PC-3 (cell line): Measurements from ENCODE around the gene CDK16. TPM values are rescaled to one million over a fixed set of nuclear protein-coding genes. Genes with fewer than 3 reads are reported as not detected.

Experiments used
- ATAC-seq: fragments of 200-7000 bp; cut with Tn5 transposase; 2 replicates; pipeline ENCODE4 v1.9.1; 2020; ENCODE audit warnings: mild to moderate bottlenecking, moderate library complexity
- BruUV-seq: library from RNA; stranded (reverse); fragments of 400-500 nt; replicated peaks from 2 replicates; lab custom pipeline; 2021; lab: Mats Ljungman, UMichigan
- CTCF ChIA-PET: fragments of 300-600 bp; sonication (Branson Sonifier 250); formaldehyde crosslinking; loops from one replicate; lab custom pipeline; 2022; ENCODE audit warnings: antibody characterized with exemption; lab: Charles Lee
- POLR2A ChIA-PET: fragments of 300-600 bp; sonication (Branson Sonifier 250); formaldehyde crosslinking; loops from one replicate; lab custom pipeline; 2022; ENCODE audit warnings: antibody characterized with exemption; ENCODE audit not compliant: unreplicated experiment; lab: Charles Lee
- DNase-seq: peaks from one replicate; pipeline ENCODE4 v3.0.0-alpha.2; 2015
- H2AFZ ChIP-seq: fragments of 300-600 bp; sonication (generic); 2 replicates; pipeline ENCODE4 v1.6.0; 2016; ENCODE audit warnings: antibody characterized with exemption, low read length
- H3F3A ChIP-seq: fragments of 300-600 bp; sonication (generic); one replicate; pipeline ENCODE4 v1.6.0; 2017; ENCODE audit warnings: antibody characterized with exemption, low read length, control low read depth, mild to moderate bottlenecking; ENCODE audit not compliant: unreplicated experiment
- H3K27ac ChIP-seq: fragments of 300-600 bp; sonication (generic); 2 replicates; pipeline ENCODE4 v1.5.1; 2016; ENCODE audit warnings: mild to moderate bottlenecking, low read length
- H3K27me3 ChIP-seq: fragments of 300-600 bp; sonication (generic); 2 replicates; pipeline ENCODE4 v1.6.1; 2016; ENCODE audit warnings: low read length, mixed read lengths
- H3K36me3 ChIP-seq: fragments of 300-600 bp; sonication (generic); 2 replicates; pipeline ENCODE4 v1.6.1; 2016; ENCODE audit warnings: low read depth, mixed run types, low read length, mixed read lengths
- H3K4me1 ChIP-seq: fragments of 300-600 bp; sonication (generic); 2 replicates; pipeline ENCODE4 v1.5.1; 2016; ENCODE audit warnings: low read length; ENCODE audit not compliant: insufficient read depth
- H3K4me2 ChIP-seq: fragments of 300-600 bp; sonication (generic); 2 replicates; pipeline ENCODE4 v1.6.0; 2016; ENCODE audit warnings: low read length
- H3K4me3 ChIP-seq: fragments of 300-600 bp; sonication (generic); 2 replicates; pipeline ENCODE4 v1.5.1; 2016; ENCODE audit warnings: mild to moderate bottlenecking, low read length, mixed read lengths
- H3K79me2 ChIP-seq: fragments of 300-600 bp; sonication (generic); 2 replicates; pipeline ENCODE4 v1.6.1; 2017; ENCODE audit warnings: low read length, mixed read lengths
- H3K9ac ChIP-seq: fragments of 300-600 bp; sonication (generic); 2 replicates; pipeline ENCODE4 v1.6.0; 2016; ENCODE audit warnings: mild to moderate bottlenecking, low read length
- H3K9me2 ChIP-seq: fragments of 300-600 bp; sonication (generic); replicated peaks from 2 replicates; pipeline ENCODE4 v1.6.1; 2016; ENCODE audit warnings: mixed run types, low read length, mixed read lengths
- H3K9me3 ChIP-seq: fragments of 300-600 bp; sonication (generic); 2 replicates; pipeline ENCODE4 v1.6.1; 2016; ENCODE audit warnings: low read length, mixed read lengths
- H4K20me1 ChIP-seq: fragments of 300-600 bp; sonication (generic); 2 replicates; pipeline ENCODE4 v1.6.1; 2016; ENCODE audit warnings: low read length, mixed read lengths
- EZH2 ChIP-seq: fragments of 300-600 bp; sonication (generic); IDR thresholded peaks from one replicate; pipeline ENCODE4 v1.6.1; 2017; ENCODE audit warnings: antibody characterized with exemption, mild to moderate bottlenecking, low read length; ENCODE audit not compliant: unreplicated experiment
- EZH2phosphoT487 ChIP-seq: fragments of 300-600 bp; sonication (generic); IDR thresholded peaks from 2 replicates; pipeline ENCODE4 v1.6.1; 2018; ENCODE audit warnings: mild to moderate bottlenecking, antibody characterized with exemption, low read length, borderline replicate concordance
- intact Hi-C: fragments of 100-400 bp; cut with micrococcal nuclease; formaldehyde crosslinking; loops from 2 replicates; pipeline ENCODE4 v1.9.0; 2023
- total RNA-seq: library from RNA; depleted of rRNA; stranded (reverse); fragments of >200 nt; gene quantifications from 2 replicates; pipeline ENCODE4 v1.2.3, GENCODE V29; 2014
- TF ChIP-seq, protein P1 (sequence below): fragments of 300-600 bp; sonication (generic); conservative IDR thresholded peaks from 2 replicates; pipeline ENCODE4 v1.5.1; 2017; ENCODE audit warnings: antibody characterized with exemption, low read depth, mild to moderate bottlenecking, low read length

Gene CDK16
- total RNA-seq, 1 experiment from 2014 or later: 155 TPM

DNA sequence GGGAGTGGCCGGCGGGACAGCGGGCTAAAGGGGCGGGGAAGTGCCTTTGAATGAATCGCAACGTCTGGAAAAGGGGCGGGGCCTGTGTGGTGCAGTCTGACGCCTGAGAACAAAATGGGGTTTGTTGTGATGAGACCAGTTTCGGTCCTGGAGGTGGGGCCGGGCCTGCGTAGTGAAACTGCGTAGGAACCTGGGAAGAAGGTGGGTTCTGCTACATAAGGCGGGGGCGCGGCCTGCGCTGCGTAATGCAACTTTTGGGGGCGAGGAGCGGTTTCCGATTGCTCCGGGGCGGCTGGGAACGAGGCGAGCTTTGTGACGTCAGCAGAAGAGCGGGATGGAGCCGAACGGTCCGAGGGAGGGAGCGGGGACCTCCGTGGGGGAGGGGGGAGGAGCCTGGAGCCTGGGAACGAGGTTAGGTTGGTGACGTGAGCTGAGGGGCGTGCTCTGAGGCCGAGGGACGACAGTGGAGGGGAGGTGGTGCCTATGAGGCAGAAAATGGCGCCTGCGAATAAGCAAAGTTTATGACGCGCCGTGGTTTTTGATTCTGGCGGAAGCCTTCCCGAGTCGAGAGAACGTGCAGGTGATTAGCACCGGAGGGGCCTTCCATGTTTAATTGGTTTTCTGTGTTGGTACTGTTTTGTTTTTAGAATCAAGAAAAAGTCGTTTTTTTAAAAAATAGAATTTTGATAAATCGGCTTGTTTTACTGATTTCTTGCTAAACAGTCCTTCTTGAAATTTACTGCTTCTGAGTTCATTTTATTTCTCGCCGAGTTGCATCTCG, 15.0 kb downstream of the CDK16 start:
- Histone ChIP-seq H3K4me2 (peak overlapping the region; percentile 95), H3K4me3 (peak overlapping the region; percentile 77), H3K27ac (peak overlapping the region; percentile 98), H3K27me3 (no peaks in the 10 kb centered on the region), H3K9me2 (no peaks in the 10 kb centered on the region), H3K9me3 (no peaks in the 10 kb centered on the region), H3K79me2 (peaks cover 45% of the 10 kb centered on the region), H3K9ac (peak overlapping the region; percentile 99), H3K36me3 (peaks cover 5% of the 10 kb centered on the region), H3F3A (no peaks in the 10 kb centered on the region), H2AFZ (no peak overlapping the region), H3K4me1 (peaks cover 9% of the 10 kb centered on the region), H4K20me1 (no peaks in the 10 kb centered on the region)
- ATAC-seq (peak; percentile 91), DNase-seq (peak; percentile 91)
- intact Hi-C loops: loop anchor here (1.0 kb wide), 1 partner anchor 15 kb away; the partner anchor contains the start of gene CDK16
- POLR2A ChIA-PET: interaction anchor here (0.6 to 1.3 kb wide), 4 partner anchors 16 to 151 kb away, joined by 3 to 11 read pairs (median 8); no protein-coding TSS in a partner anchor
- CTCF ChIA-PET: interaction anchor here (0.7 kb wide), 1 partner anchor 79 kb away, joined by 3 read pairs; no protein-coding TSS in a partner anchor
- BruUV-seq: no TSS peak
- TF ChIP-seq EZH2 (no peak), EZH2phosphoT487 (no peak)
- TF ChIP-seq, protein P1, sequence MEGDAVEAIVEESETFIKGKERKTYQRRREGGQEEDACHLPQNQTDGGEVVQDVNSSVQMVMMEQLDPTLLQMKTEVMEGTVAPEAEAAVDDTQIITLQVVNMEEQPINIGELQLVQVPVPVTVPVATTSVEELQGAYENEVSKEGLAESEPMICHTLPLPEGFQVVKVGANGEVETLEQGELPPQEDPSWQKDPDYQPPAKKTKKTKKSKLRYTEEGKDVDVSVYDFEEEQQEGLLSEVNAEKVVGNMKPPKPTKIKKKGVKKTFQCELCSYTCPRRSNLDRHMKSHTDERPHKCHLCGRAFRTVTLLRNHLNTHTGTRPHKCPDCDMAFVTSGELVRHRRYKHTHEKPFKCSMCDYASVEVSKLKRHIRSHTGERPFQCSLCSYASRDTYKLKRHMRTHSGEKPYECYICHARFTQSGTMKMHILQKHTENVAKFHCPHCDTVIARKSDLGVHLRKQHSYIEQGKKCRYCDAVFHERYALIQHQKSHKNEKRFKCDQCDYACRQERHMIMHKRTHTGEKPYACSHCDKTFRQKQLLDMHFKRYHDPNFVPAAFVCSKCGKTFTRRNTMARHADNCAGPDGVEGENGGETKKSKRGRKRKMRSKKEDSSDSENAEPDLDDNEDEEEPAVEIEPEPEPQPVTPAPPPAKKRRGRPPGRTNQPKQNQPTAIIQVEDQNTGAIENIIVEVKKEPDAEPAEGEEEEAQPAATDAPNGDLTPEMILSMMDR: no peak

DNA sequence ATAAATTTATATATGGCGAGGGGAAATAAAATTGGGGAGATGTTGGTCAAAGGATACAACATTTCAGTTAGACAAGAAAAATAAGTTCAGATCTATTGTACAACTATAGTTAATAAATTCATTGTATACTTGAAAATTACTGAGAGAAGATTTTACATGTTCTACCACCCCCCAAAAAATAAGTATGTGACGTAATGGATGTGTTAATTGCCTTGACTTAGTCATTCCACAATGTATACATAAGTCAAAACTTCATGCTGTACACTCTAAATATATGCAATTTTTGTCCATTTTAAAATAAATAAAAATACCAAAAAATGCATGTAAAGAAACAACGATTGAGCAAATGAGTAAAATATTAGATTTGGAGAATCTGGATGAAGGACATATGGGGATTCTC, 16.1 kb downstream of the CDK16 start:
- CTCF ChIA-PET: no interaction called here

More for the DNA sequence above, 16.1 kb downstream of the CDK16 start:
- TF ChIP-seq, protein P1: no peak
- no peak for TF ChIP-seq EZH2
- no peak for TF ChIP-seq EZH2phosphoT487
- ATAC-seq (no peak), DNase-seq (no peak)
- POLR2A ChIA-PET: no interaction called here
- peak overlapping the region; percentile 98 for H3K27ac ChIP-seq
- H3K9ac ChIP-seq: peak overlapping the region; percentile 99
- peaks cover 45% of the 10 kb centered on the region for H3K79me2 ChIP-seq
- H2AFZ ChIP-seq: no peak overlapping the region
- H4K20me1 ChIP-seq: no peaks in the 10 kb centered on the region
- no peaks in the 10 kb centered on the region for H3F3A ChIP-seq
- H3K4me3 ChIP-seq: peak overlapping the region; percentile 77
- H3K9me3 ChIP-seq: no peaks in the 10 kb centered on the region
- intact Hi-C loops: no loop called here
- no peaks in the 10 kb centered on the region for H3K27me3 ChIP-seq
- H3K4me1 ChIP-seq: peaks cover 9% of the 10 kb centered on the region
- BruUV-seq: no TSS peak
- H3K9me2 ChIP-seq: no peaks in the 10 kb centered on the region
- H3K36me3 ChIP-seq: no peaks in the 10 kb centered on the region; the same call in 1 of the 2 replicates
- peak overlapping the region; percentile 95 for H3K4me2 ChIP-seq
